ENCODE results near the gene FBXO7.

FBXO7 gene

DNA sequence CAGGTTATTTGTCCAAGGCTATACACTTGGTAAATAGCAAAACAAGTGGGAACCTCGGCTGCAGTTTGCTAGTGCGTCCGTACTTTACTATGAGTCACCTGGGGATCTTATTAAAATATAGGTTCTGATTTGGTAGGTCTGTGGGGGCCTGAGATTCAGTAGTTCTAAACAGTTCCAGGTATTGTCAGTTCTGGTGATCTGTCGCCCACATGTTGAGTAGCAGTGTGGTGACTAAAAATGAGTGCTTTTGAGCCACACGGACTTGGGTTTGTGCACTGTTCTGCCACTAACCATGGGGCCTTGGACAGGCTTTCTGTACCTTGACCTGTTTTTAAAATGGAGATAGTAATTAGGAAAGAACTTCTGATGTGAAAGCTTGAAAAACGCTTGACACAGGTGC lies 15.7 kb downstream of the FBXO7 start:
- no peak for DNase-seq (ENCODE audit: low spot score)

DNA sequence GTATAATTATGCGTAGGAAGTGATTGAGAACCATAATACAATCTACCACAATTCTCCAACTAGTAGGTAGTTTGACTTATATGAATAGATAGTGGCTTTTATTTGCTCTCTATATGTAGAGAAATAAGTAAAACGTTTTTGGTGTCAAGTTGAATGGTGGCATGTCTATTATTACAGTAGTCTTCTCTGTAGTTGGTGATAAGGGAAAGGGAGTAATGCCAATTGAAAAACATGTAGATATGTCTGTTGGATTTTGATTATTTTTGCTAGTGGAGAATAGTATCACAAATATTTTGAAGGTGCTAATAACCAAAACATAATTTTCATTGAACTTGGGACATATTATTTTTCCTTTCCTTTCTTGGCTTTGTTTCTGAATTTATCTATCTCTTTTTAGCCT lies 17.5 kb downstream of the FBXO7 start:
- DNase-seq (ENCODE audit: low spot score): no peak

DNA sequence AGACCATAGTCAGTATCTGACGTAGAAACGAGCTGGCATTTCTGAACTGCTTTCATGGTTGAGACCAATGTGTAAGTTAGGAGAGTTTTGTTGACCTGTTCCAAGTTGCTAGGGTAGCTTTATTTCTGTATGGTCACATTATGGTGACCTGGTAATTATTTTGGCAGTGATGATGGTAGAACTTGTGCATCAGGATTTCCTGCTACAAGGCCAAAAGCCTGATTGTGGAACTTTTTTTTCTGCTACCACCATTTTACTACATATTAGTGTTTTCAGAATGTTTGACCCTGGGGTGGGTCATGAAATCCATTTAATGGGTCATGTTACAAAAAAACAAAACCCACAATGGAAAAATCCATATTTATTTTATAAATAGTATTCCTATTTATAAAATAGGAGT lies 18.9 kb downstream of the FBXO7 start:
- DNase-seq (ENCODE audit: low spot score): no peak

DNA sequence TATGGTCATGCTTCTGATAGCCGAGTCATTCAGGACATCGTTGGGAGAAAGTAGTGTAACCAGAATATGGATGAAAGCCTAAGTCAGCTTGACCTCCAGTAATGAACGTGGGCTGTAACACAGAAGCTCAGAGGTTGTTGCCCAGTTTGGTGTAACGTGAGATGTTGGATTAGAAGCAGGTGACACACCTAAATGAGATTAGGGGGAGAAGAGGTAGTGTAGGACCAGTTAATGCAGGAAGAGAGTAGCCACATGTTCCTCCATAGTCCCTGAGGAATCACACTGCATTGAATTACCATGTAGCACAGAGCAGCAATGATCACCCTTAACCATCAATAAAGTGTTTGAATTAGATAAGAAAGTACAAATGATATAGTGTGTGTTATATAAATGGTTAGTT lies 20.4 kb downstream of the FBXO7 start:
- no peak for DNase-seq (ENCODE audit: low spot score)

DNA sequence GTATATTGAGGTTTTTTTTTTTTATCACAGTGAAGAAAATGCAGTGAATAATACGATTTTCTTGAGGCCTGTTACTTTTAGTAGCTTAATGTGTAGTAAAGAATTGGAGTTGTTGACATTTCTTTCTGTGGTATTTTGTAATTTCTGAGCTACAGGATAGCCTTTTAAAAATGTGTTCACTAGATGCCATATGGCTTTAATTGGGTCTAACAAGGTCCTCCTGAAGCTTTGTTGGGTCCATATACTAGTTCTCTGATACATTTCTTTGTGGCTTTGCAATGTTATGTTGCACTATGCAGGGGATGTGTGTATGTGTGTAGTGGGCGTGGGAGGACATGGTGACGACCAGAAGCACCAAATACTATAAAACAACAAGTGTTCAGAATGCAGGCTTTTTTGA lies 25.1 kb downstream of the FBXO7 start:
- no peak for DNase-seq (ENCODE audit: low spot score)

DNA sequence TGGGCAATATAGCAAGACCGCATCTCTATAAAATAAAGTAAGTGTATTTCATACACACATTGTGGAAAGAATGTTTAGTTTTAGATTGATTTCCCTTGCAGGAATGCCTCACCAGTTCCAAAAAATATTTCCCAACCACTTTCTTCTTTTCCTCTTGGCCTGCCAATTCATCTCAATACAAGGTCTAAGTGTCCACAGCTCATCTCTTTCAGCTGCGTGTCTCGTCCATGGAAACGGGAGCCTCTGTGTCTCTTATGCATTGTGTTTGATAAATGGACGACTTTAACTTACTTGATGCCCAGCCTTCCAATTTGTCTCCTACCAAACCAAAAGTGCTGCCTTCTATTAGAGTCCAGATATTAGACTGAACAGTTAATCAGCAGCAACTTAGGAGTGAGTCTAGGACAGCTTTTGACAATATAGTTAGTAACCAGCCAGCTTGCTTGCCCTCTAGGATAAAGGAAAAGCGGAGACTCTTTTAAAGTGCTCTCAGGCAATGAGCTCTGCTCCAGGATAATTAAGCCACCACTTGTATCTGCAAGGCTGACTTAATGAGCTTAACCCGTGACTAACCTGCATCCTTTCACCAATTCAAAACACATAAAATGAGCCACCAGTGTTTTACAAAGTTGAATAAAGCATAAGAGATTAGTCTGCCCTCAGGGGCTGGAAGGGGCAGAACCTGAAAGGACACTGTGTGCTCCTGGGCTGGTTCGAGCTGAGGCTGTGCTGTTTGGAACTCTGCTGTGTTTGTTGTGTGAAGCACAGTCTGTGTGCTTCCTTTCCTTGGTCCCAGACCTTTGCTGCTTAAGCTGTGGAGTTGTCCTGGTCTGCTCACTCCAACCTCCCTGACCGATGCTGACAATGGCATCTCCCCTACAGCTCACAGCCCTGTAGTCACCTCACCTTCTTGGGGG lies 27.5 kb downstream of the FBXO7 start:
- no peak for DNase-seq (ENCODE audit: low spot score)

DNA sequence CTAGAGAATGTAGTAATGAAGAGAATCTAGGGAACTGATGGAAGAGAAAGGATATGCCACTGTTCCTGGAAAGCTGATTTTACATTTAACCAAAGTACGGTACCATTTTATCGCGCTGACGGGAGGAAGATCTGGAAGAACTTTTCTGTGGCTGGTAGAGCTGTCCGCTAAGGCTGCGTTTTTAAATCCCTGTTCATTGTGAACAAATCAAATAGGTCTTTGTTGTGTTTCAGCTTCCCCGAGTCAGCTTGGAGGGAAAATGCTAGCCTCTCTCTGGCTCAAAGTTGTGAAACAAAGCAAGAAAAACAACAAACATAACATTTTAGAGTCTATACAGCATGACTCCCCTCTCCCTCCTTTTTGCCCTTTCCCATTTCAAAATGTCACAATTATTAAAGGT lies 34.4 kb downstream of the FBXO7 start:
- no peak for DNase-seq (ENCODE audit: low spot score)

DNA sequence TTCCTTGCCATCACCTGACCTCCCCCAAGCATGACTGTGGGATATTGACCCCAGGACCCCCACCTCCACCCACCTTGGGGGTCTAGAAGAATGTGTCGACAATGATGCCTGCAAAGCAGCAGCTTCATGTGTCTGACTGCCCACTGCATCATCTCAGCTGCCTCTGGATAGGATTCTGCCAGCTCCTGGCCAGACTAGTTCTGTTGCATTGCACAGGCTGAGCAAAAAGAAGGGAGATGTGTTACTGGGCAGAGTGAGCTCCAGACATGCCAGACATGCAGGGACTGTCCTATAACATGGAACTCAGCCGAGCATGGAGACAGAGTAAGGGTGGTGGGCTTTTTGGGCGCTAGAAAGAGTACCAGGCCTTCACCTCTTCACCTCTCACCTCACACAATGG lies 36.7 kb downstream of the FBXO7 start:
- DNase-seq (ENCODE audit: low spot score): no peak

DNA sequence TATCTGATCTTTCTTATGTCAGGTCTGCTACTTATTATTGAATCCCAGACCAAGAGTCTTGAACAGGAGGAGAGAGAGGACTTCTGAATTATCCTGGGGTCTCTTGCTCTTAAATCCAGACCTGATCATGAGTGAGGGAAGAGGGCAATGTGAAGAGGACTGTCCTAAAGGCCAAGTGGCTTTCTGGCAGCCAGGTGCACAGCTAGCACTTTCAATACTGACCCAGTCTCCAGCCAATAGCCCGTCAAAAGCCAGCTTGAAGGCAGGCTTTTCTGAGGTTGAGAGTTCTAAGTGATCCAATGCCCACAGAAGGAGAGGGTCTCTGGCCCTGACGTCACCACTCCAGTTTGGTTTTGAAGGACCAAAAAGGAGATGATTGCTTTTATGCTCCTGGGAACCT lies 37.2 kb downstream of the FBXO7 start:
- DNase-seq (ENCODE audit: low spot score): no peak

DNA sequence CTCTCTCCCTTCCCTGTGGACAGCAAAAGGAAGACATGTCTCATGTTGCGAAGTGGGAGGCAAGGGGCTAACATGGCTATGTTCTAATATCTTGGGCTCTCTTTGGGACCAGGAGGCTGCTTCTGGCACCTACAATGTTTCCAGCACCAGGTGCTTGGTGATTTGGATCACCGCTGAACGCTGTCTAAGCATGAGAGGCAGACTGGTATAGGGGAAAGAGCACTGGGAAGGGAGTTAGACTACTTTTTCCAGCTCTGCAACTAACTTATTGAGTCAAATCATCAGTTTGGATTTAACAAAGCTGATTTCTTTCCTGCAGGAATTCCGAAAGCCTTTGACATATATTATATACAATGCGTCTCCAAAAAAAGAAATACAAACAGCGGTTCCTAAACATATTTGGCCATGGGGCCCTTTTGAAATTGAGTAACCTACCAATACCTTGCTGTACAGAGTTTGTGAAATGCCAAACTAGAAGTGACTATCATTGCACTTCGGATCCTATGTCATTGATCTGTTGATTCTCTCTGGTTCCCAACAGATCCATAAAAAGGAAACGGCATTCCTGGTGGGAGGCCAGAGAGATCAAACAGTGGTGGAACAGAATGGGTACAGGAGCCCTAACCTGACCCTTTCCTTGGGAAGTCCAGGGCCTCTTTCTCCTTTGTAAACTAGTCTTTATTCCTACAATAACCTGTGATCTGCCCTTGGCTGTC lies 37.8 kb downstream of the FBXO7 start:
- DNase-seq (ENCODE audit: low spot score): no peak

DNA sequence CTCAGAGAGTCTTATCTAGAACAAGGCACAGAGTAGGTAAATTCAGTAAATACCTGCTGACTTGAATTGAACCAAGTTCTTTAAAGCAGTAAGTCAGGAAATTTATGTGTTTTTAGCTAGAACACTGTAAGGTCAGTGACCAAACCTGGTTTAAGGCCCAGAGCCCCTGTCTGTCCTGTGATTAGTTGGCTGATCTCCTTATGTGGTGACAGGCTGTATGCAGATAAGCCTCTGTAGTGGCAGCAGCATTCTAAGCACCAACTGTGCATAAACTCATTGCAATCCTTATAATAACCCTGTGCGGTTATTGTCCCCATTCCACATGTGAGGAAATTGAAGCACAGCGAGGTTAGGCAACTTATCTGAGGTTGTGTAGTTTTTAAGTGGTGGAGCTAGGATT lies 40.5 kb downstream of the FBXO7 start:
- DNase-seq (ENCODE audit: low spot score): no peak

DNA sequence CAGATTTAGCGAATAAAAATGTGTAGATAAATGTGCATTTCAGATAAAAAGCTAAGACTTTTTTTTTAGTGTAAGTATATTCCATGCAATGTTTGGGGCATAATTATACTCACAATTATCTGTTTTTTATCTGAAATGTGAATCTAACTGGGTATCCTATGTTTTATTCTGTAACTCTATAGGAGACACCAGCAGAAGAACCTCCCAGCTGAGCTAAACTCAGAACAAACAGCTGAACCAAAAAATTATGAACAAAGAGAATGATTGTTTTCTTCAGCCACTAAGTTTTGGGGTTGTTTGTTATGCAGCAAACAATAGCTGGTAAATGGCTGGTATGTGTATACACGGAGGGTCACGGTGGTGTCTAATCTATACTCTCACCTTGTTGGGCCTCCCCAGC lies 42.9 kb downstream of the FBXO7 start:
- DNase-seq (ENCODE audit: low spot score): no peak

DNA sequence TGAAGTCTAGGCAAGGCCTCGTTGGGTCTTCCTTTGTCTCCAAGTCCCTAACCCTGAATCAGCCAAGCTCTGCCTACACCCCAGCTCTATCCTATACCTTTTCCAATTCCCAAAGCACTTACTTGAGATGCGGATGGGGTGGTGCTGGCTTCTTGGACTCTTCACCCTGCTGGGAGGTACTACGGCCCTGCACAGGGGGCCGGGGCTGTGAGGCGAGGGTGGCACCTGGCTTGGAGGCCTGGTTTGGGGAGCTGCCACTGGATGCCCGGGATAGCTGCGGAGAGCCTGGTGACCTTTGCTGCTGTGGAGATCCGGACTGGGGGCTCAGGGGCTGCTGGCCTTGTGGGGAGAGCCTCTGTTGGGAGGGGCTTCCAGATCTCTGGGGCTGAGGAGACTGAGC lies 43.3 kb downstream of the FBXO7 start:
- no peak for DNase-seq (ENCODE audit: low spot score)

DNA sequence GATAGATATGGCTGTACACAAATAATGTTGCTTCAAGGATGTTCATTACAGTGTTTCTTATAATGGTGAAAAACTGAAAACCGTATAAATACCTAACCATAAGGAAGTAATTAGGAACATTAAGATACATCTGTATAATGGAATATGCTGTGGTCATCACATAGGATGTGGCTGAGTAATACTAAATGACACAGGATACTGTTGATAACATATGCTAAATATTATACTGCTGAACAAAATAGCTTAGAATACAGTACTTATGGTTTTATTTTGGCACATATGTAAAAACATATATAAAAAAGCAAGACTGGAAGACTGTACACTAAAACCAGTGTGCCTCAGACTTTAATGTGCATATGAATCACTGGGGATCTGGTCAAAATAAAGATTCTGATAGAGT lies 43.8 kb downstream of the FBXO7 start:
- no peak for DNase-seq (ENCODE audit: low spot score)

DNA sequence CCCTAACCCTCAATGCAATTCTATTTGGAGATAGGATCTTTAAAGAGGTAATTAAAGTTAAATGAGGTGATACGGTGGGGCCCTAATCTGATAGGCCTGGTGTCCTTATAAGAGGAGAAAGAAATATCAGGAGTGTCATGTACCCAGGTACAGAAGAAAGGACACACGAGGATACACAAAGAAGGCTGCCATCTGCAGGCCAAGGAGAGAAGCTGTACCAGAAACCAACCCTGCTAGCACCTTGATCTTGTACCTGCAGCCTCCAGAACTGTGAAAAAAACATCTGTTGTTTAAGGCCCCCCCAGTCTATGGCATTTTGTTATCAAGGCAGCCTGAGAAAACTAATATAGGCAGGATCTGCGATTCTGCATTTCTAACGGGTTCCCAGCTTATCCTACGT lies 44.2 kb downstream of the FBXO7 start:
- no peak for DNase-seq (ENCODE audit: low spot score)

DNA sequence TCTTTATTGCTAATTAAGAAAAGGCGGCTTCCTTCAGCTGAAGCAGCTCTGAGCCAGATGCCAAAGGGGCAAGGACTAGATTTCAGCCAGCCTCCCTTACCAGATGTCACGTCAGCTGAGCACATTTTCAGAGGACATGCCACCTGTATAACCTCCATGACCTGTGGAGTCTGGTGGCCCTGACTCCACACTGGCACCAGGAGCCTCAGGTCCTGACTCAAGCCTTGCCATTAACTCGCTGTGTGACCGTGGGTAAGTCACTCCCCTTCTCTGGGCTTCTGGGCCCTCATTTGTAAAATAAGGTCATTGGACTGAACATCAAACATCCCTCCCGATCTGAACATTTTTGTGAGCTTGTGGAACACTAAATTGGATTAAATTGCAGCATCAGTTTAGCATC lies 46.0 kb downstream of the FBXO7 start:
- DNase-seq (ENCODE audit: low spot score): no peak

DNA sequence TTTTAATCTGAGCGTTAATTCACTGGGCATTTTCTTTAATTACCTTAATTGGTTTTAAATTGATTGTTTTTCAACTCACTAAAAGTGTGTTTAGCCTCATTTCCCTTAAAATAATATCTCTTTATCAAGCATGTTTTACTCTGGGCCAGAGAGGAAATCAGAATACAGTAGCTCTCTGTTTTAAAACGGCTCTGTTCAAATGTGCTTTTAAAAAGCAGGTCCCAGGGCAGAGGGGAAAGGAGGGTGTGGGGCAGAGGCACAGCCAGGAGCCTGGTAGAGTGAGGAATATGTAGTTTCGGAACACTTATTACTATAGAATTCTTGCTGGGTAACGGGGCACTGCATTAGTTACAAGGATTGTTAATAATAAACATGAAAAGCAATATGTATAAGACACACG lies 47.6 kb downstream of the FBXO7 start:
- DNase-seq (ENCODE audit: low spot score): no peak

DNA sequence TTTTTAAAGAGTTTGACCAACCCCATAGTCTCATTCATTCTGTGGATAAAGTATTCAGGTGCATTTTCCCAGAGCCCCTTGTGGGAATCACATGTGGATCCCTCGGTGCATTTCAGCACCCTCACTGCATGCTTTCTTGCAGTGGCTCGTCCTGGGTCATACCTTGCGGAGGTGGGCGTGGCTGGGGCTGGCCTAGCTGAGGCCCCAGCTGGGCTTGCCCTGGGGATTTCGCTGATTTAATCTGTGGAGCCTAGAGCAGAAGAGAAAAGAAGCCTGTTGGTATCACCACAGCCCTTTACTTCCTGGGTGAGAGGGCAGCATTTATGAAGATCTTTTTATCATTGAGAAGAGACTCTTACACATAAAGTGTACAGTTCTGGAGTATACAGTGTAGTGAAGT lies 53.1 kb downstream of the FBXO7 start:
- no peak for DNase-seq (ENCODE audit: low spot score)

DNA sequence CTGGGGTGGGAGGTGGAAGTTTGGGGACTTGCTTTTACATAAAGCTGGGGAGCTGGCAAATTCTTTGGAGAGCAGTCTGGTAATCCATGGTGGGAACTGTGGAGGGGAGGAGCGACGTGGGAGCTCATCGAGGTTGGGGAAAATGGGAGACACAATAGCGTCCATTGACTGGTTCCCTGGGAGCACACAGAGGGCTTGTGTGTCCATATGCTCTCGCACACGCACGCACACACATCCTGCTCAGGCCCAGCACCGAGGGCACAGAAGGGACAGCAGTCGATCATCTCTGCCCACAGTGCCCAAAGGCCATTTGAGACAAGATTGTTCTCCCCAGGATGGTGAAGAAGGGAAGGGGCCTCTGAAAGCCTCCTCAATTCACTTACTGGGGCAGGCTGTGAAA lies 53.7 kb downstream of the FBXO7 start:
- DNase-seq (ENCODE audit: low spot score): no peak

DNA sequence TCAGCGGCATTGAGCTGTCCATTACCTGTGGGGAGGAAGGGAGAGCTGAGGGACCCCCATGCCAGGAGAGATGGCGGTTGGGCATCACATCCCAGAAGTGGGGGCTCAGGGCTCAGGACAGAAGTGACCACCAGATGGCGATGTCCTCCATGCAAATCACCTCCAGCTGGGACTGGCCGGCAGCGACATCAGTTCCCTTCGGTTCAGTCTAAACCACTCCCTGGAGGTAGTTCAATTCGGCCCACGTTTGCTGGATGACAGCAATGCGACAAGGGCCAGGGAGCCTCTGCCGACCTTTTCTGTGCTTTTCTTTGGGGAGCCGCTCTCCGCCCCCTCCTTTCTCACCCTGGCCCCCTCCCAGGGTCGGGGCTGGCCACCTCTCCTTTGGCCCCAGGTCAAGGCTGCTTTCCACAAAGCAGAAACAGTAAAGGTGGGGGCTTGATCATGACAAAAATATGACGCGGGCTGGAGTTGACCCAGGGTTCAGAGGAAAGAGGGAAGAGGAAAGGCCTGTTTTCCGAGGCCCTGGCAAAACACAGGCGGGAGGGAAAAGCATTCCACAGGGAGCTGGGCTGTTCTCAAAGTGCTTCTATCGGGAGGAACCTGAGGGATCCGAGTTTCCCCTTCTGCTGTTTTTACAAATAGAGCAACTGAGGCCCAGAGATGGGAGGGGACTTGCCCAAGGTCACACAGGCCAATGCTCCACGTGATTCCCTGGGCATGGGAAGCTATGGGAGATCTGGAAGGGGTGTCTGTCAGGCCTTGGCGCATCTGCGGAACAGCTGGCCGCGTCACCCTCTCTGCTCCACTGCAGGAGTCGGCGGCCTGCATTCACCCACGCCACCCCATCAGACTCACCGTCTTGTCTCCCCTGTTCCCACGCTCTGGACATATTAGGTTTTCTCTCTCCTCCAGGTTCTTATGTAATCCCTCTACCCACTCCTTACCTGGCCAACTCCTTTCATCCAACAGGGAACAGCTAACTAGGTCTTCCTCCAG lies 54.7 kb downstream of the FBXO7 start:
- peak; percentile 86 for DNase-seq (ENCODE audit: low spot score)

DNA sequence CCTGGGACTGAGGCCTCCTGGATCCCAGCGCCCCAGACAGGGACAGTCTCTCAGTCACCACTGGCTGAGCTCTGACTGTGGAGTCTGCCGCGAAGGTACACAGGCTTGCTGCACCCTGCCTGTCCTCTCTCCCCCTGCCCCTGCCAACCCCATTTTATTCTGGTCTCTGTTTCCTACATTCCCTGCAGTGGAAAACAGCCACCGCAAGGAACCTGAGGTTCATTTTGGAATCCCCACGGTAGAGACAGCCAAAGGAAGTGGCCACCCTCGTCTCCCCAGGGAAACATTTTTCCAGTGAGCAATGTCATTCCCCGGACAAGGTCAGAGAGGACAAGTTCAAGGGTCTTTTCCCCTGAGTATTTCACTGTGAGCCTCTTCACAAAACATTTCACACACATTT lies 56.6 kb downstream of the FBXO7 start:
- DNase-seq (ENCODE audit: low spot score): no peak
